K562 (cell line): Measurements from ENCODE around the gene AFDN. TPM values are rescaled to one million over a fixed set of nuclear protein-coding genes. Genes with fewer than 3 reads are reported as not detected.

Source experiments
- ATAC-seq: fragments of 200-7000 bp; cut with Tn5 transposase; 3 replicates; pipeline ENCODE4 v1.9.1; 2020; ENCODE audit warnings: moderate library complexity
- BruUV-seq: library from RNA; stranded (reverse); fragments of 400-500 nt; replicated peaks from 2 replicates; lab custom pipeline; 2021; lab: Mats Ljungman, UMichigan
- CTCF ChIA-PET: fragments of 300-600 bp; formaldehyde crosslinking; extraction: SDS; loops from one replicate; lab custom pipeline; 2021; ENCODE audit warnings: low intra/inter-chr PET ratio; lab: Yijun Ruan, JAX
- POLR2A ChIA-PET: fragments of 300-600, 350-650 bp; sonication (Branson Sonifier 250); formaldehyde crosslinking; extraction: SDS; loops from one replicate; lab custom pipeline; 2021; ENCODE audit warnings: antibody characterized with exemption, inconsistent platforms; lab: Yijun Ruan, JAX
- DNase-seq, 4 experiments: peaks; one replicate each; pipeline versions ENCODE4 v3.0.0 to v3.0.0-alpha.2; 2011 to 2018; ENCODE audit warnings: low spot score in 3 of 4, mixed read lengths in 3 of 4; ENCODE audit errors: extremely low read depth in 1 of 4
- FAIRE-seq: peaks from 2 replicates; lab custom pipeline; 2011; peaks lifted over from hg19 to GRCh38; lab: Jason Lieb, UNC
- H2AFZ ChIP-seq: 2 replicates; pipeline ENCODE4 v1.6.0; 2011; ENCODE audit warnings: low read depth, low read length, control low read depth, inconsistent platforms
- H3K27ac ChIP-seq: fragments of 200-600 bp; 3 replicates; pipeline ENCODE4 v1.8.0; 2011; ENCODE audit warnings: low read depth, mild to moderate bottlenecking, control low read depth, inconsistent platforms, low read length, moderate library complexity, mixed read lengths; ENCODE audit errors: extremely low read depth
- H3K27me3 ChIP-seq, 2 experiments: fragments of 300-600 bp in 1 of 2; 2 replicates in 1 of 2; 3 replicates in 1 of 2; pipeline versions ENCODE4 v1.6.0 to v1.8.0; 2011; ENCODE audit warnings: inconsistent platforms in 2 of 2, low read length in 2 of 2, mild to moderate bottlenecking in 1 of 2, mixed read lengths in 1 of 2, moderate library complexity in 1 of 2; ENCODE audit not compliant: control insufficient read depth in 2 of 2, insufficient read depth in 2 of 2
- H3K36me3 ChIP-seq: fragments of 300-600 bp; 3 replicates; pipeline ENCODE4 v1.8.0; 2011; ENCODE audit warnings: mild to moderate bottlenecking, low read length, inconsistent platforms; ENCODE audit not compliant: control insufficient read depth, insufficient read depth
- H3K4me1 ChIP-seq, 2 experiments: fragments of 200-600 bp in 1 of 2; replicated peaks in 1 of 2; 2 replicates in 1 of 2; 3 replicates in 1 of 2; pipeline versions ENCODE4 v1.5.1 to v1.8.0; 2011; ENCODE audit warnings: inconsistent platforms in 2 of 2, low read length in 2 of 2, mild to moderate bottlenecking in 1 of 2, mixed read lengths in 1 of 2, moderate library complexity in 1 of 2; ENCODE audit not compliant: control insufficient read depth in 2 of 2, insufficient read depth in 2 of 2
- H3K4me2 ChIP-seq: 2 replicates; pipeline ENCODE4 v1.6.1; 2011; ENCODE audit warnings: low read length, control low read depth, inconsistent platforms, mixed read lengths; ENCODE audit not compliant: insufficient read depth
- H3K4me3 ChIP-seq: fragments of 200-600 bp; sonication (generic), shearing (Covaris generic); 2 replicates; pipeline ENCODE4 v1.5.1; 2016; ENCODE audit warnings: control low read depth, inconsistent platforms
- H3K79me2 ChIP-seq: fragments of 200-600 bp; 3 replicates; pipeline ENCODE4 v1.8.0; 2011; ENCODE audit warnings: low read length, inconsistent platforms; ENCODE audit not compliant: control insufficient read depth, insufficient read depth
- H3K9ac ChIP-seq, 2 experiments: 2 replicates each; pipeline versions ENCODE4 v1.6.0 to v1.6.1; 2011; ENCODE audit warnings: low read depth in 2 of 2, low read length in 2 of 2, control low read depth in 1 of 2, inconsistent platforms in 1 of 2, mild to moderate bottlenecking in 1 of 2, mixed read lengths in 1 of 2; ENCODE audit not compliant: insufficient read depth in 1 of 2
- H3K9me1 ChIP-seq: one replicate; pipeline ENCODE4 v1.6.0; 2011; ENCODE audit warnings: inconsistent platforms, mild to moderate bottlenecking, low read length, moderate library complexity; ENCODE audit not compliant: control insufficient read depth, insufficient read depth
- H3K9me3 ChIP-seq: replicated peaks from 2 replicates; pipeline ENCODE4 v1.5.1; 2011; ENCODE audit warnings: low read depth, low read length, inconsistent platforms; ENCODE audit not compliant: control insufficient read depth, insufficient read depth
- H4K20me1 ChIP-seq: replicated peaks from 2 replicates; pipeline ENCODE4 v1.6.1; 2011; ENCODE audit warnings: low read length, inconsistent platforms, mixed read lengths; ENCODE audit not compliant: control insufficient read depth, insufficient read depth
- CBX8 ChIP-seq: fragments of 200-600 bp; sonication (generic); IDR thresholded peaks from 2 replicates; pipeline ENCODE4 v1.6.1; 2012; ENCODE audit warnings: borderline replicate concordance, mixed run types, low read depth, mild to moderate bottlenecking, moderate library complexity, mixed read lengths, low read length, control low read depth, inconsistent platforms; ENCODE audit not compliant: poor library complexity, severe bottlenecking; ENCODE audit errors: extremely low read depth
- GABPB1 ChIP-seq: sonication (generic); formaldehyde crosslinking; IDR thresholded peaks from 2 replicates; pipeline ENCODE4 v1.8.0; 2022; ENCODE audit warnings: mild to moderate bottlenecking, missing genetic modification reagents
- HDAC2 ChIP-seq: fragments of 450-650 bp; IDR thresholded peaks from 2 replicates; pipeline ENCODE4 v1.6.1; 2016; ENCODE audit warnings: mild to moderate bottlenecking
- HMG20B ChIP-seq: fragments of 250-450 bp; sonication (Bioruptor Pico); IDR thresholded peaks from 2 replicates; pipeline ENCODE4 v1.5.0; 2021; ENCODE audit warnings: mild to moderate bottlenecking
- NONO ChIP-seq, 2 experiments: fragments of 200-400 bp in 1 of 2; fragments of 450-650 bp in 1 of 2; formaldehyde crosslinking in 1 of 2; IDR thresholded peaks; 2 replicates each; pipeline ENCODE4 v1.6.1; 2017; ENCODE audit warnings: low read depth in 2 of 2, mild to moderate bottlenecking in 2 of 2, moderate library complexity in 2 of 2, low read length in 1 of 2
- NR2F6 ChIP-seq: fragments of 450-650 bp; formaldehyde crosslinking; IDR thresholded peaks from 2 replicates; pipeline ENCODE4 v1.4.0; 2020; ENCODE audit warnings: mild to moderate bottlenecking
- PHF21A ChIP-seq: fragments of 450-650 bp; IDR thresholded peaks from 2 replicates; pipeline ENCODE4 v1.6.1; 2017; ENCODE audit warnings: low read depth, borderline replicate concordance
- SNRNP70 ChIP-seq: fragments of 200-400 bp; formaldehyde crosslinking; optimal IDR thresholded peaks from 2 replicates; pipeline ENCODE3; 2017; ENCODE audit warnings: low read depth, low read length
- ZFPM2 ChIP-seq: fragments of 250-450 bp; sonication (Bioruptor Pico); IDR thresholded peaks from 2 replicates; pipeline ENCODE4 v1.5.1; 2022; ENCODE audit warnings: mild to moderate bottlenecking
- ZNF282 ChIP-seq: sonication (generic); formaldehyde crosslinking; IDR thresholded peaks from 2 replicates; pipeline ENCODE4 v1.8.1; 2023; ENCODE audit warnings: missing genetic modification reagents
- ZNF3 ChIP-seq: fragments of 250-450 bp; sonication (Bioruptor Pico); IDR thresholded peaks from 2 replicates; pipeline ENCODE4 v1.5.0; 2021; ENCODE audit warnings: mild to moderate bottlenecking, moderate library complexity
- ZNF316 ChIP-seq: fragments of 450-650 bp; IDR thresholded peaks from 2 replicates; pipeline ENCODE4 v1.6.1; 2016
- ZNF398 ChIP-seq: fragments of 250-450 bp; sonication (Bioruptor Pico); IDR thresholded peaks from 2 replicates; pipeline ENCODE4 v1.8.0; 2021; ENCODE audit warnings: moderate library complexity, mild to moderate bottlenecking, inconsistent platforms
- ZNF444 ChIP-seq: fragments of 250-450 bp; sonication (Bioruptor Pico); IDR thresholded peaks from 2 replicates; pipeline ENCODE4 v1.4.0; 2020; ENCODE audit warnings: mild to moderate bottlenecking, moderate library complexity
- ZNF584 ChIP-seq: fragments of 200-800 bp; sonication (Bioruptor generic); IDR thresholded peaks from 2 replicates; pipeline ENCODE4 v1.6.1; 2016; ENCODE audit warnings: low read depth, mild to moderate bottlenecking, missing genetic modification characterization, missing compliant biosample characterization
- ZNF644 ChIP-seq: fragments of 200-800 bp; sonication (Bioruptor generic); IDR thresholded peaks from 2 replicates; pipeline ENCODE4 v1.6.1; 2016; ENCODE audit warnings: low read depth, missing genetic modification characterization, missing compliant biosample characterization
- WGBS: fragments of 100-300 bp; shearing (Covaris generic); methylation state at CpG from one replicate; pipeline ENCODE4 v1.1.6; 2016; ENCODE audit warnings: low coverage, mixed read lengths; ENCODE audit not compliant: insufficient coverage; ENCODE audit errors: missing lambda C conversion rate; 5-methylcytosine and 5-hydroxymethylcytosine counted together
- in situ Hi-C: fragments of 300-500 bp; cut with MboI; formaldehyde crosslinking; loops from 4 replicates; pipeline ENCODE4 v1.15.0; 2018; ENCODE audit warnings: inconsistent platforms, mixed read lengths
- intact Hi-C: fragments of 100-400 bp; cut with micrococcal nuclease; formaldehyde crosslinking; loops from 2 replicates; pipeline ENCODE4 v1.14.2; 2022
- polyA plus RNA-seq, 8 experiments: library from polyadenylated mRNA; depleted of rRNA in 4 of 8; stranded (reverse) in 5 of 8; unstranded in 3 of 8; fragments of >200 nt; fragmentation: Nextera tagmentation in 2 of 8; fragmentation: Illumina TruSeq in 1 of 8; extraction: Ambion mirVana in 2 of 8; extraction: Trizol in 1 of 8; gene quantifications; 2 replicates each; pipeline versions ENCODE4 v1.2.1 to v1.2.3, GENCODE V29; 2011 to 2014; ENCODE audit warnings: inconsistent platforms in 1 of 8, missing spikeins in 1 of 8
- total RNA-seq, 7 experiments: library from RNA; depleted of rRNA in 6 of 7; stranded (reverse); fragments of >200 nt in 6 of 7; fragmentation: Illumina TruSeq in 2 of 7; extraction: Trizol in 2 of 7; gene quantifications; 2 replicates each; pipeline versions ENCODE4 v1.2.1 to v1.2.3, GENCODE V29; 2011 to 2021; ENCODE audit warnings: low replicate concordance in 1 of 7

The AFDN gene
- total and polyA plus RNA-seq, 9 of the 15 experiments (the other 6 are each of a cell fraction or from before 2014, with no cell fraction given): 7.2 to 129 (median 105) TPM

GRCh38 chr6:168012431-168013249 is 185.9 kb downstream of the AFDN start:
- Histone ChIP-seq H3K9me3 (peaks cover 6% of the 10 kb centered on the region; the same call in 1 of the 2 replicates), H3K4me3 (no peak overlapping the region), H3K27me3 (peaks cover 19 to 21% of the 10 kb centered on the region in 2 experiments), H3K4me1 (no peaks in the 10 kb centered on the region), H3K4me2 (no peak overlapping the region), H3K9me1 (no peaks in the 10 kb centered on the region), H3K36me3 (no peaks in the 10 kb centered on the region), H4K20me1 (no peaks in the 10 kb centered on the region), H3K9ac (no peak overlapping the region), H3K79me2 (no peaks in the 10 kb centered on the region), H2AFZ (no peak overlapping the region), H3K27ac (no peak overlapping the region)
- ChIA-PET CTCF (no interaction called here), POLR2A (interaction anchor here (0.6 kb wide), 2 partner anchors 23 to 955 kb away, joined by 3 read pairs; no protein-coding TSS in a partner anchor)
- FAIRE-seq (no peak), ATAC-seq (no peak), DNase-seq (no peak)
- BruUV-seq: no TSS peak
- TF ChIP-seq SNRNP70: no peak
- TF ChIP-seq HDAC2: no peak
- no peak for TF ChIP-seq ZNF282 (CRISPR knock-in tag)
- no peak for TF ChIP-seq ZNF398 (CRISPR knock-in tag)
- TF ChIP-seq NR2F6 (CRISPR knock-in tag): no peak
- TF ChIP-seq ZNF644 (tag): no peak
- TF ChIP-seq ZNF3: no peak
- TF ChIP-seq HMG20B (CRISPR knock-in tag): no peak
- TF ChIP-seq CBX8: no peak
- TF ChIP-seq NONO (IDR thresholded peaks at IDR 0.05; ENCODE audit: low read depth in 2 of 2, low read length in 1 of 2): no peak
- TF ChIP-seq GABPB1 (CRISPR knock-in tag): no peak
- TF ChIP-seq ZNF444 (CRISPR knock-in tag): no peak
- TF ChIP-seq PHF21A: no peak
- TF ChIP-seq ZFPM2 (CRISPR knock-in tag): no peak
- TF ChIP-seq ZNF584 (CRISPR knock-in tag): no peak
- TF ChIP-seq ZNF316: no peak
- WGBS: 2% methylated on average over 13 of the region's 13 CpGs
- intact Hi-C loops (no loop called here), in situ Hi-C loops (no loop called here)
